Activated CD8-positive, alpha-beta memory T cell treated with anti-CD3 and anti-CD28 coated beads, Interleukin-2, amount 50 U/mL, for 4 hours (primary cell): ENCODE data around the gene MYH7B.

Source experiments
- DNase-seq: peaks from one replicate; pipeline ENCODE4 v3.0.0-alpha.2; 2020

Gene MYH7B

DNA sequence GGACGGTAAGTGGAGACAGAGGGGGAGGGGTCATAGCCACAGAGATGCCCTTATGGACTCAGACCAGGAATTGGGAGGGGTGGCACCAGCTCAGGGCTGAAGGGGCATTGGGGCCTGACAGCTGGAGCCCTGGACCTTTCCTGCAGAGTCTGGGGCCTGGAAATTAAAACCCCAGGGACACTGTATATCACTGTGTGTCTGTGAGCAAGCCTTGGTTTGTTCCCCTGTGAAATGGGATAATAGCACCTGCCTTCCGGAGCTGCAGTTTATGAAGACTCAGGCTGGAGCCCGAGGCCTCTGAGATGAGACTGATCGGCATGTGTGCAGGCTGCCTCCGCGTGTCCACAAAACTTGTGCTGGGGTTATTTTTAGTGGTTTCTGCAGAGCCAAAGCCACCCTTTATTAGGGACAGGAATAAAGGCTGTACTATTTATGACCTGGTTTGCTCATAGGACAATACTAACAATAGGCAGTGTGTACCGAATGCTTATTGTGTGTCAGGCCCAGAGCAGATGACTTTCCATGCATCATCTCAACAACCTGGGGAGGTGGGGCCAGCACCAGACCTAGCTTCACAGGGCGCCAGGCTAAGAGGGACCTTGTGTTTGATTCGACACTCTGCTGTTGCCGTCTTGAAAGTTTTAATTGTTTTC is 22.6 kb downstream of the MYH7B start:
- DNase-seq = no peak

GRCh38 chr20:34979366-34980153 is 23.9 kb downstream of the MYH7B start:
- DNase-seq = no peak

DNA sequence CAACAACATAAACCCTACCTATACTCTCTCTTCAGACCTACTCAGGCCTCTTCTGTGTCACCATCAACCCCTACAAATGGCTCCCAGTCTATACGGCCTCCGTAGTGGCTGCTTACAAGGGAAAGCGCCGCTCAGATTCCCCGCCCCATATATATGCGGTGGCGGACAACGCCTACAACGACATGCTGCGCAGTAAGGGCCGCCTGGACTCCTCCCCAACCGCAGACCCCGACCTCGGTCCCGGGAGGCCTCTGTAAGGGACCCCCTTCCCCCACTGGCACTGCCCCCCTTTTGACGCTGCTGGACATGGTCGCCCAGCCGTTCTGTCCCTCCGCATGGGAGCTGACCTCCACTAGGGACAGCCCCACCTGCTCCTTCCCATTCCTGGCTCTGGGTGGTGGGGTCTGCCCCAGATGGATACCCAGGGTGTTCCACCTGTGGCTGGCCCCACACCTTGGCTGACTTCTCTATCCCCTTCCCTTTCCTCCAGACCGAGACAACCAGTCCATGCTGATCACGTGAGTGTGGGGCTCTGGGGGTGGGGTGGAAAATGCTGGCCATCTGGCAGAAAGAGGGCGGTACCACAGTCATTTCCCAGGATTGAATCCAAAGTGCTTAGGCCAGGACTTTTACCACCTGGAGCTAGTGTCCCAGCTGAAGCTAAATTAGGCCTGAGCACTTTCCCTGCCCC is 25.0 kb downstream of the MYH7B start:
- DNase-seq = no peak

- DNase-seq = no peak
Measured at GRCh38 chr20:34982270-34983088, 26.8 kb downstream of the MYH7B start.

DNA sequence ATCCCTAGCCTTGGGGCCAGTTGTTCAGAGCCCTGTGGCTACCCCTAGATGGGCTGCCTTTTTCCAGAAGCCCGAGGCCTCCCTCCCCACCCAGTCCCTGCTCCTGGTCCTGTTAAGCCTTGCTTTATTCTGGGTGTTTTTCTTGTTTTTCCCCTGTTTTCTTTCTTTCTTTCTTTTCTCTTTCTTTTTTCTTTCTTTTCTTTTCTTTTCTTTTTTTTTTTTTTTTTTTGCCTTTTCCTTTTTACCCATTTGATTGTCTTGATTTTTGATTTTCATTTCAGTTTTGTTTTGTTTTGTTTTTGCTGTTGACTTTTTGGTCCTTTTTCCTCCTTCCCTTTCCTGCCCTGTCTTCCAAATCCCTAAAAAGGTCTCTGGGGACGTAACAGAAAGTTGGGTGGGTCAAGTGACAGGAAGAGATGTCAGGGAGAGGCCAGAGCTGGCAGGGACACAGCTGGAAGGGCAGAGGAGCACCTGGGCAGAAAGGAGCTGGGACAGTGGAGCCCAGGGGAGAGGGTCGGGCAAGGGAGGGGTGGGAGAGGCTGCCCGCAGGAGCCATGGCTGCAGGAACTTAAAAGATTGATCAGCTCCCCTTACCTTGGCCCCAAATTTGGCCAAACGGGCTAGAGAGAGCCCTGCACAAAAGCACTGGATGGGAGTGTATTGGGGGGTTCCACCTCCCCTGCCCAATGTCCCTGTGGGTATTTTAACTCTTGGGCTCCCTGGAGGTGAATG is 27.6 kb downstream of the MYH7B start:
- no peak for DNase-seq

- DNase-seq = no peak
Measured at GRCh38 chr20:34983995-34984735, 28.5 kb downstream of the MYH7B start.

DNA sequence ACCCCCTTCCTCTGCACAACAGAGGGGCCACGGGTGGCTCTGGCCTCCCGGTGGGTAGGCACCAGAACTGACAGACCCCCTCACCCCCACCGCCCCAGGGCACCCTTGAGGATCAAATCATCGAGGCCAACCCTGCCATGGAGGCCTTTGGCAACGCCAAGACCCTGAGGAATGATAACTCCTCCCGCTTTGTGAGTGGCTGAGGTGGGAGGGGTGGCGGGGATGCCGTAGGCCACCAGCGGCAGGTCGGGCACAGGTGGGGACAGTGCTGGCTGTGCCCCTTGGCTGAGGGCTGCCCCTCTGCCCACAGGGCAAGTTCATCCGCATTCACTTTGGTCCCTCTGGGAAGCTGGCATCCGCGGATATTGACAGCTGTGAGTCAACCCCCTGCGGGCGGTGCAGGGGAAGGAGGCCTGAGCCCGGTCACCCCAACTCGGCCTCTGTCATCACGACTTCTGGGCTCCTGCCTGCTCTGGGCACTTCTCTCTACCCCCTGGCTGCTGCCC is 29.1 kb downstream of the MYH7B start:
- DNase-seq = no peak

- DNase-seq = no peak
Measured at GRCh38 chr20:34985461-34986310, 30.0 kb downstream of the MYH7B start.

DNA sequence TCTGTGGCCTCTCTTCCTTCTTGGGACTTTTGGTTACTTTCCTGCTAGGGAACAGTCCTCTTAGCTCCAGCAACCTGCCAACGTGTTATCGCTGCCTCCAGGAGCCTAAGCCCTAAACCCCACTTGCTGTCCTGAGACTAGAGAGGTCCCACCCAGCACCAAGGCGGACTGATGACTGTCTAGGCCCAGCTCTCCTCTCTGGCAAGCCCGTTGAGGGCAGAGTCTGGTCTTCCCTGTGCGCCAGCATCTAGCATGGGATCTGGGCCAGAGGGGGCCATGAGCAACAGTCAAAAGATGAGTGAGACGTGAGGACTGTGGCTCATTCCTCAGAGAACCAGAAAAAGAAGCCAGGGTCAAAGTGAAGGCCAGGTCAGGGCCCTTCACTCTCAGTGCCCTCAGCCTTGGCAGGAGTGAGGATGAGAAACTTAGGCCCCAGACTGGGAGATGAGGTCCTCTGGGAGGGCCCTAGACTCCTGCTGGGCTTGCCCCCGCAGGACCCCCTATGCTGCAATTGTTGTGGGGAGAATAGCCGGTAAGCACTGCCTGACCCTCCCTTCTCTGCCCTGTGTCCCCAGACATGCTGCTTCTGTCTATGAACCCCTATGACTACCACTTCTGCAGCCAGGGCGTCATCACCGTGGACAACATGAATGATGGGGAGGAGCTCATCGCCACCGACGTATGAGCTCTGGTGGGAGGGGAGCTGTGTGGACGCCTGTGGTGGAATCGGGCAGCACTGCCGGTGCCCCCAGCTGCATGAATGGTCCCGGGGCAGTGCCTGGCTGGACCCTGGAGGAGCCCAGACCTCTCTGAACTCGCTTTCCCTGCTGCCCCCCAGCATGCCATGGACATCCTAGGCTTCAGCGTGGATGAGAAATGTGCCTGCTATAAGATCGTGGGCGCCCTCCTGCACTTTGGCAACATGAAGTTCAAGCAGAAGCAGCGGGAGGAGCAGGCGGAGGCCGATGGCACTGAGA is 30.9 kb downstream of the MYH7B start:
- no peak for DNase-seq

DNA sequence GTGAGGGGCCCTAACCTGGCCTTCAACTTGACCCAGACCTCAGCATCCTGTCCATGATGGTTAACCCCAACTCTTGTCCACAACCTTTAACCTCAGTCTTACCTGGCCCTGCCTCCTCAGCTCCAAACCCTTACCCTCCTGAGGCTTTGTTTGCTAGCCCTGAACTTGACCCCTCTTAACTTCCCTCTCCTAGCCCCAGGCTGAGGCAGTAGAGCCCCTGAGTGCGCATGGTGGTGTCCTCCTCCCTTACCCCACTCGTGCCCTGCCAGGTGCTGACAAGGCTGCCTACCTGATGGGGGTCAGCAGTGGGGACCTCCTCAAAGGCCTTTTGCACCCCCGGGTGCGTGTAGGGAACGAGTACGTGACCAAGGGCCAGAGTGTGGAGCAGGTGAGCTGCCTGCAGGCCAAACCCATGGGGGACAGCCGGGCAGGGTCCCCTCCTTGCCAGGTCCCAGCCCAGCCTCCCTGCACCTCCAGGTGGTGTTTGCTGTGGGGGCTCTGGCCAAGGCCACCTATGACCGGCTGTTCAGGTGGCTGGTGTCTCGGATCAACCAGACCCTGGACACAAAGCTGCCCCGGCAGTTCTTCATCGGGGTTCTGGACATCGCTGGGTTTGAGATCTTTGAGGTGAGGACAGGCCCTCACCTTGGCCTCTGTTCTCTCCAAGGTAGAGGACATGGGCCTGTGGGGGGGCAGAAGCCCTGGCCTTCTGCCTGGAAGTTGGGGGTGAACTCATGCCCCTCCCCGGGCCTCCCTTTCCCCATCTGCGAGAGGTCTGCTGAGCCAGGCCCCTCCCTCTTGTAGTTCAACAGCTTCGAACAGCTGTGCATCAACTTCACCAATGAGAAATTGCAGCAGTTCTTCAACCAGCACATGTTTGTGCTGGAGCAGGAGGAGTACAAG is 31.9 kb downstream of the MYH7B start:
- no peak for DNase-seq

GRCh38 chr20:34988191-34988540 is 32.5 kb downstream of the MYH7B start:
- no peak for DNase-seq

- no peak for DNase-seq
Measured at GRCh38 chr20:34989118-34989517, 33.5 kb downstream of the MYH7B start.

DNA sequence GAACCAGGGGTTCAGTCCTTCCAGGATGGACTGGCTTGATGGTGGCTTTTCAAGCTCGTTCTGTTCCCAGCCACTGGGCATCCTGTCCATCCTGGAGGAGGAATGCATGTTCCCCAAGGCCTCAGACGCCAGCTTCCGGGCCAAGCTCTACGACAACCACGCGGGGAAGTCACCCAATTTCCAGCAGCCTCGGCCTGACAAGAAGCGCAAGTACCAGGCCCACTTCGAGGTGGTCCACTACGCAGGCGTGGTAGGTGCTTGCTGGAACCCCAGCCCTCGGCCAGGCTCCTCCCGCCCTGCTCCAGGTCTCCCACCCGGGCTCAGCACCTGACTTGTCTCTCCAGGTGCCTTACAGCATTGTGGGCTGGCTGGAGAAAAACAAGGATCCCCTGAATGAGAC is 34.0 kb downstream of the MYH7B start:
- DNase-seq = no peak

DNA sequence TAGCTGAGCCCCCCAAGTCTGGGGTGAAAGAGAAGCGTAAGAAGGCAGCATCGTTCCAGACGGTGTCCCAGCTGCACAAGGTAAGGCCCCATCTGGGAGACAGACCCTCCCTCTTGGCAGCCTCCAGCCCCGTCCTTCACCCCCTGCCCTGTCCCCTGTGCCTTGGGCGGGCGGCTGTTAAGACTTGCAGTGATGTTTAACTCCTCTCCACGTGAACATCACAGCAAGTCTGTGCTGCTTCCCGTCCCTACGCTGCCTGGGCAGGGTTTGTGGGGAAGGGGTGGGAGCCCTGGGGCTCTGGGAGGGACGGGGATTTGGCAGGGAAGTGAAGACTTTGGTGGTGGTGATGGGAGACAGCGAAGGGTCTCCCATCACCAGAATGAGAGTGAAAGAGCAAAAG is 34.6 kb downstream of the MYH7B start:
- no peak for DNase-seq

- DNase-seq = no peak
Measured at GRCh38 chr20:34990661-34991214, 35.1 kb downstream of the MYH7B start.

DNA sequence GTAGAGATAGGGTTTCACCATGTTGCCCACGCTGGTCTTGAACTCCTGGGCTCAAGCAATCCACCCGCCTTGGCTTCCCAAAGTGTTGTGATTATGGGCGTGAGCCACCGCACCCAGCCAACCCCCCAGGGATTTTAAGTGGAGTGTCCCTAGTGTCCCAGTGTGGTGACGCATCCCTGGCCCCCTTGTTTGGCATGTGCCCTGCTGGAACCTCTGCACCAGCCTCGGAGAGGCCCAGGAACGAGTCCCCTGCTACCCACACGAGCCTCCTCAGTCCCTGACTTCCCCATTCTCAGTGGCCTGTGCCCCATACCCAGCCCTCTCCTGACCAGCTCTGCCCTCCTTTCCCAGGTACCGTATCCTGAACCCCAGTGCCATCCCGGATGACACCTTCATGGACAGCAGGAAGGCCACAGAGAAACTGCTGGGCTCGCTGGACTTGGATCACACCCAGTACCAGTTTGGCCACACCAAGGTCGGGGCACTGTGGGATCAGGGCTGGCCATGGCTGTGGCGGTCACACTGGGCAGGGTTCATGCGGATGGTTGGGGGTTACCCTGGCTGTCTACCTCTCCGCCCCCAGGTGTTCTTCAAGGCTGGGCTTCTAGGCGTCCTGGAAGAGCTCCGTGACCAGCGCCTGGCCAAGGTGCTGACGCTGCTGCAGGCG is 37.2 kb downstream of the MYH7B start:
- DNase-seq = no peak

- DNase-seq = no peak
Measured at GRCh38 chr20:34993941-34994508, 38.4 kb downstream of the MYH7B start.
